Measurements from ENCODE around the gene USF1. TPM values are rescaled to one million over a fixed set of nuclear protein-coding genes. Genes with fewer than 3 reads are reported as not detected.

Gene USF1
- total and polyA plus RNA-seq, 11 donors: 20.2 to 51.1 (median 30.7) TPM

GRCh38 chr1:161052899-161053298, 7.1 kb upstream of the USF1 start:
- H3K27ac ChIP-seq: no peak overlapping the region
- no peak overlapping the region for H3K4me3 ChIP-seq
- DNase-seq (no peak), ATAC-seq (no peak)
- H3K27me3 ChIP-seq: peaks cover 0 to 36% (median 4%) of the 10 kb centered on the region in 9 donors
- peaks cover 0 to 78% (median 0%) of the 10 kb centered on the region in 9 donors for H3K36me3 ChIP-seq
- intact Hi-C loops (cut with DNase I): no loop called here
- TF ChIP-seq, protein P1, sequence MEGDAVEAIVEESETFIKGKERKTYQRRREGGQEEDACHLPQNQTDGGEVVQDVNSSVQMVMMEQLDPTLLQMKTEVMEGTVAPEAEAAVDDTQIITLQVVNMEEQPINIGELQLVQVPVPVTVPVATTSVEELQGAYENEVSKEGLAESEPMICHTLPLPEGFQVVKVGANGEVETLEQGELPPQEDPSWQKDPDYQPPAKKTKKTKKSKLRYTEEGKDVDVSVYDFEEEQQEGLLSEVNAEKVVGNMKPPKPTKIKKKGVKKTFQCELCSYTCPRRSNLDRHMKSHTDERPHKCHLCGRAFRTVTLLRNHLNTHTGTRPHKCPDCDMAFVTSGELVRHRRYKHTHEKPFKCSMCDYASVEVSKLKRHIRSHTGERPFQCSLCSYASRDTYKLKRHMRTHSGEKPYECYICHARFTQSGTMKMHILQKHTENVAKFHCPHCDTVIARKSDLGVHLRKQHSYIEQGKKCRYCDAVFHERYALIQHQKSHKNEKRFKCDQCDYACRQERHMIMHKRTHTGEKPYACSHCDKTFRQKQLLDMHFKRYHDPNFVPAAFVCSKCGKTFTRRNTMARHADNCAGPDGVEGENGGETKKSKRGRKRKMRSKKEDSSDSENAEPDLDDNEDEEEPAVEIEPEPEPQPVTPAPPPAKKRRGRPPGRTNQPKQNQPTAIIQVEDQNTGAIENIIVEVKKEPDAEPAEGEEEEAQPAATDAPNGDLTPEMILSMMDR (IDR thresholded peaks at IDR 0.05): no peak
- no peaks in the 10 kb centered on the region for H3K9me3 ChIP-seq
- WGBS, 4 donors: 74 to 81% (median 78%) methylated on average over 3 of the region's 3 CpGs
- H3K4me1 ChIP-seq: peaks cover 0 to 12% (median 0%) of the 10 kb centered on the region in 12 donors

DNA sequence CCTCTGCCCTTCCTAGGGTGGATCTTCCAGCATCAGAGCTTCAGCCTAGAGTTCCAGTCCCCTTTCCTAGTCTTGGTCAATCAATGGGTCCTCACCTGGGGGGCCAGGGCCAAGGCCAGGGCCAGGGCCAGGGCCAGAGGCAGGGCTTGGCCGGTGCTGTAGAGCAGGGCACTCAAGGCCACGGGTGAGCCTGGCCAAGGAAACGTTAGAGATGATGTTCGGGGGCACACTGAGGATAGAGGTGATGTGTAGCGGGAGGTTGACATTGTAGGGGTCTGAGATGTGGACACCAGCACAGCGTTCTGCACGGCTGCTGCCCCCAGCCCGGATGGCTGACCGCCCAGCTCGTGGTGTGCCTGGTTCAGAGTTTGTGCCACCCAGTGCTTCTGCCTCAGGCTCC, 5.4 kb upstream of the USF1 start:
- TF ChIP-seq, protein P1 (IDR thresholded peaks at IDR 0.05): no peak
- no peak for TF ChIP-seq POLR2A (IDR thresholded peaks at IDR 0.05)
- H3K36me3 ChIP-seq: peaks cover 0 to 73% (median 0%) of the 10 kb centered on the region in 9 donors
- DNase-seq (no peak), ATAC-seq (no peak)
- no peak overlapping the region for H3K27ac ChIP-seq
- intact Hi-C loops (cut with DNase I): no loop called here
- peaks cover 0 to 23% (median 4%) of the 10 kb centered on the region in 9 donors for H3K27me3 ChIP-seq
- H3K4me1 ChIP-seq: peaks cover 0 to 29% (median 0%) of the 10 kb centered on the region in 12 donors
- WGBS, 4 donors: 85 to 95% (median 92%) methylated on average over 6 to 10 of the region's 10 CpGs
- no peak overlapping the region for H3K4me3 ChIP-seq
- H3K9me3 ChIP-seq: no peaks in the 10 kb centered on the region

DNA sequence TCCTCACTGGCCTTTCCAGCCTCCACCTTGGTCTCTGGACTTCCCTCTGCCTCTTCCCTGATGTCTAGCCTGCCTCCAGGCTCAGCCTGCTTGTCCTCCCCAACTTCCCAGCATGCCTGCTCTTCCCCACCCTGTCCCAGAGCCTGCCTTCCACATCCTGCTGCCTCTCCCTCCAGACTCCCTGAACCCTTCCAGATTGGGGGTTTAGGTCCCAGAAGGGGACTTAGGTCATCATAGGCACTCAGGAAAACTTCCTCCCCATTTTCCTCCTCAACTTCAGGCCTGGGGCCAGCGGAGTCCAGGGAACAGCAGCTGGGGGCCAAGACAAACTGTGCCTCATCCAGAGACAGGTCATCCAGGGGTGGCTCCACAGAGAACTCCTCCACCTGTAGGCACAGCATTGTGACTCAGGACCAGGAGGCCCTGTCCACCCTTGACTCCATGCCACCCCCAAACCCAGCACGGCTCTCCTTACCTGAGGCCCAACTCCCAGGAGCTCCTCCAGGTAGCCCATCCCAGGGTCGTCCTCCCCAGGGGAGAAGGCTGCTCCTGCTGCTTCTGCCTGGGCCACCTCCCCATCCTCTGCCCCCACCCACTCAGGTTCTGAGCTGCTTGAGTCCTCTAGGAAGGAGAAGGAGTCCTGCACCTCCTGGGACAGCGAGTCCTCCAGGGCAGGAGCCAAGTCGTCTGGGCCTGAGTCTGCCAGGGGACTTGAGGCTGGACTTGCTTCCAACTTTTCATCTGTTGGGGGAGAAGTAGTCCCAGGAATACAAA, 3.4 kb upstream of the USF1 start:
- TF ChIP-seq, protein P1 (IDR thresholded peaks at IDR 0.05): no peak
- TF ChIP-seq POLR2A (IDR thresholded peaks at IDR 0.05): no peak
- intact Hi-C loops (cut with DNase I): loop anchor here in 5 of 10 donors (5.0 to 10.0 kb wide), 4 partner anchors 48 to 86 kb away; partner anchors contain the start of genes DEDD (in 3 of the 5) and KLHDC9 (in 1 of the 5)

More for the DNA sequence above, 3.4 kb upstream of the USF1 start:
- WGBS, 4 donors: 87 to 93% (median 89%) methylated on average over 4 to 5 of the region's 5 CpGs
- Histone ChIP-seq H3K4me3 (no peak overlapping the region), H3K27ac (peak overlapping the region in 1 of 12 donors; percentile 97), H3K4me1 (peaks cover 0 to 35% (median 7%) of the 10 kb centered on the region in 12 donors), H3K9me3 (no peaks in the 10 kb centered on the region), H3K36me3 (peaks cover 0 to 59% (median 0%) of the 10 kb centered on the region in 9 donors), H3K27me3 (peaks cover 0 to 7% (median 0%) of the 10 kb centered on the region in 9 donors)
- ATAC-seq (no peak), DNase-seq (no peak)
